GM12801 (cell line): ENCODE data around the gene TMEM87B.

ENCODE experiments used
- CTCF ChIP-seq: IDR thresholded peaks from one replicate; pipeline ENCODE4 v1.5.1; 2011; ENCODE audit warnings: control low read depth; ENCODE audit not compliant: insufficient read length; ENCODE audit errors: extremely low read depth

Gene TMEM87B

DNA sequence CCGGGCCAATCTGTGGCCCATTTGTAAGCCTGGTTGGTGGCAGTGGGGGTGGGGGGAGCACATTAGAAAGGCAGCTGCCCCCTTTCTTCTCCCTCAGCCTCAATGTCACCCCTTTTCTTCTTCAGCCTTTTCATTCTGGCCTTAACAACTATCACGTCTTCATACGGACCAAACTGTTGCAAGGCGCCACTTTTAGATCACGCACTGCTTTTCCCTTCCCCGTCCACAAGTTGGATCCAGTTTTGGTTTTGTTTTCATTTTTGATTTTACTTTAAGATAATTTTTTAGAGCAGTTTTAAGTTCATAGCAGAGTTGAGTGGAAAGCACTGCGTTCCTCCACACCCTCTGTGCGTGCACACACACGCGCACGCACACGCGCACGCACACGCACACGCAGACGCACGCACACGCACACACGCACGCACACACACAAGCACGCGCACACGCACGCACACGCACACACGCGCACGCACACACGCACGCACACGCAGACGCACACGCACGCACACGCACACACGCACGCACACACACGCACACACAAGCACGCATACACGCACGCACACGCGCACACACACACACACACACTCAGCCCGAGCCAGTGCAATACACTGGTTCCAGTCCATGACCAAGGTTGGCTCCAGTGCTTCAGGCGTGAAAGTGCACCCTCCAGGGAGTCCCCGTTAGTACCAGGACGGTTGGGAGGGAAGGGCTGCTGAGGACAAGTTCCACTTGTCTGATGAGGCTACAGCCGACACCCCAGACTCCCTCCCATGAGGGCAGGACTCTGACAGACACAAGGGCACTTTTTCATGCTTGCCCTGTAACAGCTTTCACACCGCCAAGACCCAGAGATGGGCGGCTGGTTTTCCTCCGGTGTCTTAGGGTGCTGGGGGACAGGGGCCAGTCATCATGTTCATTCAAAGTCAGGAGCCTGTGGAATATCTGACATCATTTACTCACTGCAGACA lies 105.5 kb downstream of the TMEM87B start:
- TF ChIP-seq CTCF, result no peak

DNA sequence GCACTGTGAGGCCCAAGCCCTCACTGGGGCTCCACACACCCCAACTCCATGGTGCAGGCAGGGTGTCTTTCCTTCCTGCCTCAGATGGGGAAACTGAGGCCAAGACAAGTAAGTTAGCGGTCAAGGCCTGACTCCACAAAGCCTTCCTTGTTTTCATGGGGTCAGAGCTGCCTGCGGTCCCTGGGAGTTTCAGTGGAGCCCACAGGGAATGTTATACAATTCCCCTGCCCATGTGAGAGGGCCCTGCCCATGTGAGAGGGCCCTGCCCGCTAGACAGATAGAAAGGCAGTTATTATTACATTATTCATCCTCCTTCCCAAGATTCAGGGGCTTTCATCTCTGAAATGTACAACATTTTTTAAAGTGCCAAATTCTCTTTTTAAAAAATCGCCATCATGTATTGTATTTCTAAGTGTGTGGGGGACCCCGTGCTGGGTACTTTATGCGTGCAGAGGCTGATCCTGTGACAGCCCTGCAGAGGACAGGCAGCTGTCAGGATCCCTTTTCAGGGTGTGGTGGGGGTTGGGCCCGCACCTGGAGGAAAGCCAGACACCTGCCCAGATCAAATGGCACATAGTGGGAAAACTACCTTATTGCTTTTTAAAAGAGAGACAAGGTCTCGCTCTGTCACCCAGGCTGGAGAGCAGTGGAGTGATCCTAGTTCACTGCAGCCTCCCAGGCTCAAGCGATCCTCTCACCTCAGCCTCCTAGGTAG lies 106.5 kb downstream of the TMEM87B start:
- TF ChIP-seq CTCF, result no peak

- TF ChIP-seq CTCF, result no peak
Measured at GRCh38 chr2:112162341-112162740, 107.3 kb downstream of the TMEM87B start.

- no peak for TF ChIP-seq CTCF
Measured at GRCh38 chr2:112162956-112163355, 107.9 kb downstream of the TMEM87B start.

- no peak for TF ChIP-seq CTCF
Measured at GRCh38 chr2:112163541-112163981, 108.5 kb downstream of the TMEM87B start.

GRCh38 chr2:112164876-112165275 lies 109.8 kb downstream of the TMEM87B start:
- no peak for TF ChIP-seq CTCF

GRCh38 chr2:112165296-112165695 lies 110.2 kb downstream of the TMEM87B start:
- TF ChIP-seq CTCF, result no peak
